ENCODE measurements around the gene CD47. TPM values are rescaled to one million over a fixed set of nuclear protein-coding genes. Genes with fewer than 3 reads are reported as not detected.

CD47 gene
- total RNA-seq, 1 donor from 2014 or later = 184 TPM

GRCh38 chr3:108133858-108134554 lies 43.2 kb upstream of the CD47 start:
- no peak for DNase-seq
- H3K36me3 Mint-ChIP-seq (ENCODE audit: low read depth) = peaks cover 58% of the 10 kb centered on the region

GRCh38 chr3:108133048-108133369 lies 42.2 kb upstream of the CD47 start:
- intact Hi-C loops (cut with micrococcal nuclease) = loop anchor here (5.0 kb wide), 1 partner anchor 271 kb away; no protein-coding TSS in a partner anchor
- no peak for ATAC-seq (ENCODE audit: low read depth)
- Mint-ChIP-seq H3K36me3 (ENCODE audit: low read depth) (peaks cover 64% of the 10 kb centered on the region), H3K9me3 (peaks cover 10% of the 10 kb centered on the region), H3K4me1 (peaks cover 100% of the 10 kb centered on the region), H3K4me3 (peak overlapping the region; percentile 68), H3K27me3 (no peaks in the 10 kb centered on the region), H3K27ac (peak overlapping the region; percentile 92)
- DNase-seq = no peak
- ChIA-PET POLR2A (interaction anchor here (0.6 to 4.4 kb wide), 7 partner anchors 9 to 609 kb away, joined by 3 to 53 read pairs (median 3); no protein-coding TSS in a partner anchor), CTCF (no interaction called here)
- TF ChIP-seq CTCF (IDR thresholded peaks at IDR 0.05) = no peak

More at GRCh38 chr3:108133858-108134554, 43.2 kb upstream of the CD47 start:
- Mint-ChIP-seq H3K27me3 (no peaks in the 10 kb centered on the region), H3K4me1 (peaks cover 96% of the 10 kb centered on the region), H3K4me3 (peak overlapping the region; percentile 68), H3K9me3 (peaks cover 4% of the 10 kb centered on the region), H3K27ac (peak overlapping the region; percentile 92)
- ATAC-seq (ENCODE audit: low read depth) = peak; percentile 23
- intact Hi-C loops (cut with micrococcal nuclease) = loop anchor here (1.0 to 5.0 kb wide), 4 partner anchors 9 to 272 kb away; no protein-coding TSS in a partner anchor
- TF ChIP-seq CTCF (IDR thresholded peaks at IDR 0.05) = no peak
- POLR2A ChIA-PET = interaction anchor here (0.5 to 4.4 kb wide), 9 partner anchors 9 to 272 kb away, joined by 3 to 53 read pairs (median 4); no protein-coding TSS in a partner anchor
- CTCF ChIA-PET = no interaction called here

GRCh38 chr3:108131475-108132134 lies 40.8 kb upstream of the CD47 start:
- TF ChIP-seq CTCF (IDR thresholded peaks at IDR 0.05) = no peak
- no peak for DNase-seq
- H3K27ac Mint-ChIP-seq = peak overlapping the region; percentile 92
- peaks cover 97% of the 10 kb centered on the region for H3K4me1 Mint-ChIP-seq
- peak overlapping the region; percentile 68 for H3K4me3 Mint-ChIP-seq
- ChIA-PET CTCF (interaction anchor here (0.9 to 1.0 kb wide), 2 partner anchors 43 to 275 kb away, joined by 3 to 4 read pairs; no protein-coding TSS in a partner anchor), POLR2A (interaction anchor here (0.6 to 4.4 kb wide), 5 partner anchors 8 to 328 kb away, joined by 3 to 53 read pairs (median 7); partner anchors contain the start of gene IFT57)
- peaks cover 58% of the 10 kb centered on the region for H3K36me3 Mint-ChIP-seq (ENCODE audit: low read depth)
- ATAC-seq (ENCODE audit: low read depth) = peak; percentile 26
- intact Hi-C loops (cut with micrococcal nuclease) = loop anchor here (5.0 kb wide), 1 partner anchor 269 kb away; no protein-coding TSS in a partner anchor
- H3K27me3 Mint-ChIP-seq = no peaks in the 10 kb centered on the region
- peaks cover 10% of the 10 kb centered on the region for H3K9me3 Mint-ChIP-seq

GRCh38 chr3:108130701-108131474 lies 40.1 kb upstream of the CD47 start:
- H3K27me3 Mint-ChIP-seq = no peaks in the 10 kb centered on the region
- DNase-seq = no peak
- no peak for ATAC-seq (ENCODE audit: low read depth)

More at GRCh38 chr3:108130701-108131474, 40.1 kb upstream of the CD47 start:
- intact Hi-C loops (cut with micrococcal nuclease) = loop anchor here (5.0 kb wide), 1 partner anchor 269 kb away; no protein-coding TSS in a partner anchor
- Mint-ChIP-seq H3K4me3 (peak overlapping the region; percentile 74), H3K36me3 (ENCODE audit: low read depth) (peaks cover 54% of the 10 kb centered on the region), H3K9me3 (peaks cover 6% of the 10 kb centered on the region), H3K4me1 (peaks cover 96% of the 10 kb centered on the region), H3K27ac (peak overlapping the region; percentile 92)
- TF ChIP-seq CTCF (IDR thresholded peaks at IDR 0.05) = no peak
- ChIA-PET CTCF (interaction anchor here (0.9 to 1.0 kb wide), 2 partner anchors 42 to 276 kb away, joined by 3 to 4 read pairs; no protein-coding TSS in a partner anchor), POLR2A (interaction anchor here (0.6 to 4.4 kb wide), 5 partner anchors 23 to 327 kb away, joined by 3 to 29 read pairs (median 5); partner anchors contain the start of gene IFT57)
